ENCODE data around the gene OR51I2.

GRCh38 chr11:5441414-5441813 lies 7.7 kb upstream of the OR51I2 start, which contains the start of gene OR51I1:
- TF ChIP-seq ZFP30 (CRISPR knock-in tag; IDR thresholded peaks at IDR 0.05) (no peak), CSRNP3 (CRISPR knock-in tag; IDR thresholded peaks at IDR 0.05) (no peak), ZNF70 (CRISPR knock-in tag; IDR thresholded peaks at IDR 0.05) (no peak), PATZ1 (CRISPR knock-in tag; IDR thresholded peaks at IDR 0.05; ENCODE audit: borderline replicate concordance) (no peak), ZFP3 (CRISPR knock-in tag; IDR thresholded peaks at IDR 0.05) (no peak), ISL1 (CRISPR knock-in tag; IDR thresholded peaks at IDR 0.05) (no peak), ARNTL (CRISPR knock-in tag; IDR thresholded peaks at IDR 0.05; ENCODE audit: borderline replicate concordance, low read depth) (no peak), ESRRG (CRISPR knock-in tag; IDR thresholded peaks at IDR 0.05) (no peak), PPARA (CRISPR knock-in tag; IDR thresholded peaks at IDR 0.05; ENCODE audit: borderline replicate concordance) (no peak), TSHZ2 (CRISPR knock-in tag; IDR thresholded peaks at IDR 0.05) (no peak), SNAI2 (CRISPR knock-in tag; IDR thresholded peaks at IDR 0.05) (no peak), TCF4 (CRISPR knock-in tag; IDR thresholded peaks at IDR 0.05; ENCODE audit: borderline replicate concordance) (no peak), ZC3H10 (CRISPR knock-in tag; IDR thresholded peaks at IDR 0.05) (no peak)

Data from SK-N-SH treated with all-trans-retinoic acid at 6 μM for 48 hours (cell line).